KMS-11 (cell line): ENCODE measurements around the gene TVP23C.

ENCODE experiments used
- H2AFZ ChIP-seq: fragments of 200-600 bp; sonication (generic); 2 replicates; pipeline ENCODE4 v1.6.1; 2016; ENCODE audit warnings: antibody characterized with exemption, mixed run types, low read depth
- H3K27ac ChIP-seq: fragments of 200-600 bp; sonication (generic); 2 replicates; pipeline ENCODE4 v1.6.1; 2016; ENCODE audit warnings: mild to moderate bottlenecking, mixed run types
- H3K27me3 ChIP-seq: fragments of 200-600 bp; sonication (generic); 2 replicates; pipeline ENCODE4 v1.6.1; 2017; ENCODE audit warnings: mild to moderate bottlenecking, low read depth, mixed run types, moderate library complexity; ENCODE audit not compliant: insufficient read depth
- H3K36me3 ChIP-seq: fragments of 200-600 bp; sonication (generic); 2 replicates; pipeline ENCODE4 v1.6.1; 2017; ENCODE audit warnings: mild to moderate bottlenecking, mixed run types; ENCODE audit not compliant: insufficient read depth
- H3K4me1 ChIP-seq: fragments of 200-600 bp; sonication (generic); 2 replicates; pipeline ENCODE4 v1.6.1; 2016; ENCODE audit warnings: mild to moderate bottlenecking, low read depth, mixed run types; ENCODE audit not compliant: poor library complexity, severe bottlenecking
- H3K4me2 ChIP-seq: fragments of 200-600 bp; sonication (generic); 2 replicates; pipeline ENCODE4 v1.7.0; 2016; ENCODE audit warnings: mild to moderate bottlenecking, mixed run types
- H3K4me3 ChIP-seq: fragments of 200-600 bp; sonication (generic); IDR thresholded peaks from 2 replicates; pipeline ENCODE4 v1.6.1; 2017; ENCODE audit warnings: low read depth, low read length, mixed read lengths; ENCODE audit not compliant: insufficient read depth
- H3K79me2 ChIP-seq: fragments of 200-600 bp; sonication (generic); 2 replicates; pipeline ENCODE4 v1.6.1; 2016; ENCODE audit warnings: low read depth, mixed run types; ENCODE audit not compliant: insufficient read depth
- H3K9ac ChIP-seq: fragments of 200-600 bp; sonication (generic); 2 replicates; pipeline ENCODE4 v1.6.1; 2016; ENCODE audit warnings: mild to moderate bottlenecking, mixed run types
- H4K20me1 ChIP-seq: fragments of 200-600 bp; sonication (generic); 2 replicates; pipeline ENCODE4 v1.6.1; 2016; ENCODE audit warnings: mild to moderate bottlenecking, mixed run types; ENCODE audit not compliant: insufficient read depth
- TF ChIP-seq, protein P1 (sequence below): fragments of 200-600 bp; sonication (generic); conservative IDR thresholded peaks from 2 replicates; pipeline ENCODE4 v1.6.1; 2017; ENCODE audit warnings: low read depth, mild to moderate bottlenecking, antibody characterized with exemption, low read length, moderate library complexity, mixed read lengths

TVP23C gene

DNA sequence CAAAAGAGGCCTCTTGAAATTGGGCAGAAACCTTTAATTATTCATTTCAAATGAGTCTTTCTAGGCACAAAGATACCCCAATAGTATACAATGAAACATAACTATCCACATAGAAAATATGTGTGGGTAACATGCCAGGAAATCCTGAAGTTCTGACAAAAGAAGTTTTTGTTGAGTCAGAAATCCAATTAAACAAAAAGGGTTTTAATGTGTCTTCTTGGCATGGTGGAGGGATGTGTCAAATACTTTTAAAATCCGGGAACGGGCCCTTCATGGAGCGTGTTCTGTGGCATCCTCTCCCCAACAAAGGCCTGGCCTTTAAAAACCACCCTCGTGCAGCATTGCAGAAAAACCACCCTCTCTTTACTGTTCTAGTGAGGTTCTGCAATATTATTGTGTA is 110.0 kb downstream of the TVP23C start:
- H3K4me1 ChIP-seq = no peaks in the 10 kb centered on the region
- TF ChIP-seq, protein P1, sequence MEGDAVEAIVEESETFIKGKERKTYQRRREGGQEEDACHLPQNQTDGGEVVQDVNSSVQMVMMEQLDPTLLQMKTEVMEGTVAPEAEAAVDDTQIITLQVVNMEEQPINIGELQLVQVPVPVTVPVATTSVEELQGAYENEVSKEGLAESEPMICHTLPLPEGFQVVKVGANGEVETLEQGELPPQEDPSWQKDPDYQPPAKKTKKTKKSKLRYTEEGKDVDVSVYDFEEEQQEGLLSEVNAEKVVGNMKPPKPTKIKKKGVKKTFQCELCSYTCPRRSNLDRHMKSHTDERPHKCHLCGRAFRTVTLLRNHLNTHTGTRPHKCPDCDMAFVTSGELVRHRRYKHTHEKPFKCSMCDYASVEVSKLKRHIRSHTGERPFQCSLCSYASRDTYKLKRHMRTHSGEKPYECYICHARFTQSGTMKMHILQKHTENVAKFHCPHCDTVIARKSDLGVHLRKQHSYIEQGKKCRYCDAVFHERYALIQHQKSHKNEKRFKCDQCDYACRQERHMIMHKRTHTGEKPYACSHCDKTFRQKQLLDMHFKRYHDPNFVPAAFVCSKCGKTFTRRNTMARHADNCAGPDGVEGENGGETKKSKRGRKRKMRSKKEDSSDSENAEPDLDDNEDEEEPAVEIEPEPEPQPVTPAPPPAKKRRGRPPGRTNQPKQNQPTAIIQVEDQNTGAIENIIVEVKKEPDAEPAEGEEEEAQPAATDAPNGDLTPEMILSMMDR = no peak
- H2AFZ ChIP-seq = no peak overlapping the region
- H3K4me2 ChIP-seq = no peak overlapping the region
- H3K36me3 ChIP-seq = no peaks in the 10 kb centered on the region
- no peaks in the 10 kb centered on the region for H4K20me1 ChIP-seq
- no peaks in the 10 kb centered on the region for H3K79me2 ChIP-seq
- H3K9ac ChIP-seq = no peak overlapping the region
- no peak overlapping the region for H3K27ac ChIP-seq
- H3K27me3 ChIP-seq = no peaks in the 10 kb centered on the region
- H3K4me3 ChIP-seq = no peak overlapping the region

- no peaks in the 10 kb centered on the region for H3K79me2 ChIP-seq
- no peak overlapping the region for H3K9ac ChIP-seq
- no peak overlapping the region for H2AFZ ChIP-seq
- no peak overlapping the region for H3K4me3 ChIP-seq
- no peak overlapping the region for H3K4me2 ChIP-seq
- no peaks in the 10 kb centered on the region for H3K27me3 ChIP-seq
- no peak overlapping the region for H3K27ac ChIP-seq
- H4K20me1 ChIP-seq = no peaks in the 10 kb centered on the region
- no peaks in the 10 kb centered on the region for H3K4me1 ChIP-seq
- TF ChIP-seq, protein P1 = no peak
- H3K36me3 ChIP-seq = no peaks in the 10 kb centered on the region
These were observed 110.5 kb downstream of the TVP23C start for GRCh38 chr17:15452746-15453145.
